D721Med (cell line): ENCODE measurements around the gene ADGRA1.
"Not testable (repeated sequence)": the region's sequence is repeated elsewhere in the genome, so short reads cannot be mapped to it uniquely, and the experiment has no call there.

Experiments
- DNase-seq: peaks from one replicate; pipeline ENCODE4 v3.0.0; 2011; ENCODE audit warnings: low spot score; ENCODE audit not compliant: insufficient read length
- FAIRE-seq: peaks from 2 replicates; lab custom pipeline; 2011; peaks lifted over from hg19 to GRCh38; lab: Jason Lieb, UNC
- CTCF ChIP-seq: IDR thresholded peaks from 2 replicates; pipeline ENCODE4 v1.5.1; 2012; ENCODE audit warnings: mild to moderate bottlenecking, control low read depth; ENCODE audit not compliant: insufficient read depth; ENCODE audit errors: missing control alignments

Gene ADGRA1

GRCh38 chr10:133144771-133145170, 57.0 kb downstream of the ADGRA1 start:
- DNase-seq (no peak), FAIRE-seq (no peak)
- no peak for TF ChIP-seq CTCF

- no peak for TF ChIP-seq CTCF
- no peak for DNase-seq
- no peak for FAIRE-seq
These were observed 62.5 kb downstream of the ADGRA1 start for GRCh38 chr10:133150226-133150625.

- DNase-seq, result no peak
- FAIRE-seq, result no peak
- no peak for TF ChIP-seq CTCF
These were observed 62.9 kb downstream of the ADGRA1 start for GRCh38 chr10:133150656-133151055.

- FAIRE-seq, DNase-seq: not testable (repeated sequence)
These were observed 63.3 kb downstream of the ADGRA1 start for GRCh38 chr10:133151071-133151470.

GRCh38 chr10:133151543-133151972, 63.8 kb downstream of the ADGRA1 start:
- FAIRE-seq (no peak), DNase-seq (no peak)
- TF ChIP-seq CTCF, result no peak

- no peak for TF ChIP-seq CTCF
- no peak for DNase-seq
- no peak for FAIRE-seq
These were observed 66.7 kb downstream of the ADGRA1 start for GRCh38 chr10:133154411-133154810.

GRCh38 chr10:133154996-133155778, 67.5 kb downstream of the ADGRA1 start:
- no peak for TF ChIP-seq CTCF
- no peak for DNase-seq
- no peak for FAIRE-seq
